ENCODE results near the gene VPREB1.
A peak's percentile ranks its signal among the peaks of the same experiment; 100 is the strongest.
"Not testable (repeated sequence)": the region's sequence is repeated elsewhere in the genome, so short reads cannot be mapped to it uniquely, and the experiment has no call there.

VPREB1 gene

GRCh38 chr22:22246706-22247105 lies 2.1 kb downstream of the VPREB1 start:
- Histone ChIP-seq H3K27ac (ENCODE audit: low read length) (peak overlapping the region; percentile 24), H3K79me2 (ENCODE audit: insufficient read depth, low read length) (no peaks in the 10 kb centered on the region), H3K9ac (ENCODE audit: low read depth, low read length) (no peak overlapping the region), H3K9me3 (ENCODE audit: insufficient read depth, low read length, severe bottlenecking) (no peaks in the 10 kb centered on the region), H3K27me3 (ENCODE audit: insufficient read depth, low read length, poor library complexity) (no peaks in the 10 kb centered on the region), H3K4me1 (ENCODE audit: insufficient read depth, low read length) (peaks cover 59% of the 10 kb centered on the region), H2AFZ (ENCODE audit: low read depth, low read length) (no peak overlapping the region), H3K36me3 (ENCODE audit: insufficient read depth, low read length) (no peaks in the 10 kb centered on the region), H3K4me2 (ENCODE audit: insufficient read depth, low read length) (no peak overlapping the region), H3K4me3 (ENCODE audit: low read depth in 1 of 2, low read length in 2 of 2) (no peak overlapping the region), H4K20me1 (ENCODE audit: insufficient read depth, low read length) (no peaks in the 10 kb centered on the region)
- no peak for DNase-seq
- TF ChIP-seq EZH2 (IDR thresholded peaks at IDR 0.05; ENCODE audit: borderline replicate concordance, low read depth, low read length, severe bottlenecking), result no peak
- TF ChIP-seq CTCF (IDR thresholded peaks at IDR 0.05; ENCODE audit: borderline replicate concordance, extremely low read depth, low read length, poor library complexity, severe bottlenecking), result no peak
- no peak for ATAC-seq (ENCODE audit: insufficient read depth, low read depth)

GRCh38 chr22:22248878-22249277 lies 4.3 kb downstream of the VPREB1 start:
- Histone ChIP-seq H3K4me3 (ENCODE audit: low read depth in 1 of 2, low read length in 2 of 2) (peak overlapping the region in 1 of 2 experiments; percentile 30; a peak in 1 of 4 replicates), H3K9me3 (ENCODE audit: insufficient read depth, low read length, severe bottlenecking) (no peaks in the 10 kb centered on the region), H3K79me2 (ENCODE audit: insufficient read depth, low read length) (no peaks in the 10 kb centered on the region), H3K4me1 (ENCODE audit: insufficient read depth, low read length) (peaks cover 58% of the 10 kb centered on the region), H3K4me2 (ENCODE audit: insufficient read depth, low read length) (peak overlapping the region; percentile 48), H3K27ac (ENCODE audit: low read length) (peak overlapping the region; percentile 95), H3K9ac (ENCODE audit: low read depth, low read length) (peak overlapping the region; percentile 50), H2AFZ (ENCODE audit: low read depth, low read length) (peak overlapping the region; percentile 61), H3K36me3 (ENCODE audit: insufficient read depth, low read length) (no peaks in the 10 kb centered on the region), H4K20me1 (ENCODE audit: insufficient read depth, low read length) (no peaks in the 10 kb centered on the region), H3K27me3 (ENCODE audit: insufficient read depth, low read length, poor library complexity) (no peaks in the 10 kb centered on the region)
- peak; percentile 99 for ATAC-seq (ENCODE audit: insufficient read depth, low read depth)
- TF ChIP-seq EZH2 (IDR thresholded peaks at IDR 0.05; ENCODE audit: borderline replicate concordance, low read depth, low read length, severe bottlenecking) (no peak), CTCF (IDR thresholded peaks at IDR 0.05; ENCODE audit: borderline replicate concordance, extremely low read depth, low read length, poor library complexity, severe bottlenecking) (no peak)
- peak; percentile 91 for DNase-seq

- not testable (repeated sequence) for DNase-seq; H4K20me1 ChIP-seq (ENCODE audit: insufficient read depth, low read length); H2AFZ ChIP-seq (ENCODE audit: low read depth, low read length); H3K27me3 ChIP-seq (ENCODE audit: insufficient read depth, low read length, poor library complexity); H3K79me2 ChIP-seq (ENCODE audit: insufficient read depth, low read length); H3K9ac ChIP-seq (ENCODE audit: low read depth, low read length); H3K9me3 ChIP-seq (ENCODE audit: insufficient read depth, low read length, severe bottlenecking); H3K4me2 ChIP-seq (ENCODE audit: insufficient read depth, low read length); ATAC-seq (ENCODE audit: insufficient read depth, low read depth); H3K36me3 ChIP-seq (ENCODE audit: insufficient read depth, low read length); H3K4me3 ChIP-seq (ENCODE audit: low read depth in 1 of 2, low read length in 2 of 2)
- Histone ChIP-seq H3K4me1 (ENCODE audit: insufficient read depth, low read length) (peaks cover 47% of the 10 kb centered on the region), H3K27ac (ENCODE audit: low read length) (peak overlapping the region; percentile 79)
These were observed 6.1 kb downstream of the VPREB1 start for GRCh38 chr22:22250651-22251050.

- H3K9me3 ChIP-seq (ENCODE audit: insufficient read depth, low read length, severe bottlenecking); DNase-seq; H3K36me3 ChIP-seq (ENCODE audit: insufficient read depth, low read length); H3K4me1 ChIP-seq (ENCODE audit: insufficient read depth, low read length); ATAC-seq (ENCODE audit: insufficient read depth, low read depth); H3K79me2 ChIP-seq (ENCODE audit: insufficient read depth, low read length); H3K9ac ChIP-seq (ENCODE audit: low read depth, low read length); H3K4me2 ChIP-seq (ENCODE audit: insufficient read depth, low read length); H3K4me3 ChIP-seq (ENCODE audit: low read depth in 1 of 2, low read length in 2 of 2); H3K27me3 ChIP-seq (ENCODE audit: insufficient read depth, low read length, poor library complexity); H4K20me1 ChIP-seq (ENCODE audit: insufficient read depth, low read length); H2AFZ ChIP-seq (ENCODE audit: low read depth, low read length); H3K27ac ChIP-seq (ENCODE audit: low read length): not testable (repeated sequence)
These were observed 11.5 kb downstream of the VPREB1 start for GRCh38 chr22:22256133-22256532.

- DNase-seq; H3K27ac ChIP-seq (ENCODE audit: low read length); H2AFZ ChIP-seq (ENCODE audit: low read depth, low read length): not testable (repeated sequence)
These were observed 14.2 kb downstream of the VPREB1 start for GRCh38 chr22:22258597-22259415.

GRCh38 chr22:22260169-22260568 lies 15.6 kb downstream of the VPREB1 start:
- not testable (repeated sequence) for H4K20me1 ChIP-seq (ENCODE audit: insufficient read depth, low read length); H3K9ac ChIP-seq (ENCODE audit: low read depth, low read length); H3K79me2 ChIP-seq (ENCODE audit: insufficient read depth, low read length); DNase-seq; H3K36me3 ChIP-seq (ENCODE audit: insufficient read depth, low read length); H3K27ac ChIP-seq (ENCODE audit: low read length); H3K4me3 ChIP-seq (ENCODE audit: low read depth in 1 of 2, low read length in 2 of 2); H2AFZ ChIP-seq (ENCODE audit: low read depth, low read length); H3K9me3 ChIP-seq (ENCODE audit: insufficient read depth, low read length, severe bottlenecking); H3K27me3 ChIP-seq (ENCODE audit: insufficient read depth, low read length, poor library complexity); H3K4me1 ChIP-seq (ENCODE audit: insufficient read depth, low read length); H3K4me2 ChIP-seq (ENCODE audit: insufficient read depth, low read length); ATAC-seq (ENCODE audit: insufficient read depth, low read depth)

More at GRCh38 chr22:22258597-22259415, 14.2 kb downstream of the VPREB1 start:
- H3K4me2 ChIP-seq (ENCODE audit: insufficient read depth, low read length); H3K27me3 ChIP-seq (ENCODE audit: insufficient read depth, low read length, poor library complexity); ATAC-seq (ENCODE audit: insufficient read depth, low read depth); H3K4me3 ChIP-seq (ENCODE audit: low read depth in 1 of 2, low read length in 2 of 2); H3K36me3 ChIP-seq (ENCODE audit: insufficient read depth, low read length); H3K79me2 ChIP-seq (ENCODE audit: insufficient read depth, low read length); H3K4me1 ChIP-seq (ENCODE audit: insufficient read depth, low read length); H3K9me3 ChIP-seq (ENCODE audit: insufficient read depth, low read length, severe bottlenecking); H3K9ac ChIP-seq (ENCODE audit: low read depth, low read length); H4K20me1 ChIP-seq (ENCODE audit: insufficient read depth, low read length): not testable (repeated sequence)
